GM21526 (cell line): ENCODE results near the gene DNAH11.

ENCODE experiments used
- ATAC-seq: cut with Tn5 transposase; IDR thresholded peaks from one replicate; pipeline ENCODE4 v1.9.1; 2021; ENCODE audit warnings: moderate library complexity; ENCODE audit not compliant: unreplicated experiment, low FRiP score

DNAH11 gene

GRCh38 chr7:21550076-21550475, 7.2 kb downstream of the DNAH11 start:
- ATAC-seq: no peak

- no peak for ATAC-seq
These were observed 8.1 kb downstream of the DNAH11 start for GRCh38 chr7:21550821-21551531.

- no peak for ATAC-seq
These were observed 19.5 kb downstream of the DNAH11 start for GRCh38 chr7:21562385-21562784.

GRCh38 chr7:21565614-21566013, 22.8 kb downstream of the DNAH11 start:
- ATAC-seq: no peak

GRCh38 chr7:21566094-21566493, 23.3 kb downstream of the DNAH11 start:
- no peak for ATAC-seq

- no peak for ATAC-seq
These were observed 25.9 kb downstream of the DNAH11 start for GRCh38 chr7:21568762-21569161.

GRCh38 chr7:21572331-21573313, 29.8 kb downstream of the DNAH11 start:
- no peak for ATAC-seq

GRCh38 chr7:21579341-21580072, 36.7 kb downstream of the DNAH11 start:
- ATAC-seq: no peak

GRCh38 chr7:21580073-21580521, 37.3 kb downstream of the DNAH11 start:
- ATAC-seq: no peak

- no peak for ATAC-seq
These were observed 42.4 kb downstream of the DNAH11 start for GRCh38 chr7:21585070-21585724.

GRCh38 chr7:21587139-21587784, 44.4 kb downstream of the DNAH11 start:
- no peak for ATAC-seq

GRCh38 chr7:21596801-21597200, 54.0 kb downstream of the DNAH11 start:
- ATAC-seq: no peak

GRCh38 chr7:21603462-21603861, 60.6 kb downstream of the DNAH11 start:
- ATAC-seq: no peak

- no peak for ATAC-seq
These were observed 61.3 kb downstream of the DNAH11 start for GRCh38 chr7:21603972-21604749.

- no peak for ATAC-seq
These were observed 62.3 kb downstream of the DNAH11 start for GRCh38 chr7:21605008-21605585.

GRCh38 chr7:21608465-21608864, 65.6 kb downstream of the DNAH11 start:
- no peak for ATAC-seq

GRCh38 chr7:21611129-21611528, 68.3 kb downstream of the DNAH11 start:
- ATAC-seq: no peak

- ATAC-seq: no peak
These were observed 73.3 kb downstream of the DNAH11 start for GRCh38 chr7:21616091-21616490.
